ENCODE measurements around the gene SNX33.

DNA sequence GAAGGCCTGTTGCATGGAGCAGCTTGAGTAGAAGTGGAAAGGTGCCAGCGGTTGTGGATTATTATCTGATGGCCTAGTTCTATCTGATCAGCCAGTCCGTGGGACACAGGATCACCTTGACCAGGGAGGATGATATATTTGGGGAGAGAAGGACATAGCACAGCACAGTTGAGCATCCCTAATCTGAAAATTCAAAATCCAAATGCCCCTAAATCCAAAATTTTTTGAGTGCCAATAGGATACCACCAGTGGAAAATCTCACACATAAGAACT is 58.9 kb downstream of the SNX33 start:
- TF ChIP-seq, protein P1, sequence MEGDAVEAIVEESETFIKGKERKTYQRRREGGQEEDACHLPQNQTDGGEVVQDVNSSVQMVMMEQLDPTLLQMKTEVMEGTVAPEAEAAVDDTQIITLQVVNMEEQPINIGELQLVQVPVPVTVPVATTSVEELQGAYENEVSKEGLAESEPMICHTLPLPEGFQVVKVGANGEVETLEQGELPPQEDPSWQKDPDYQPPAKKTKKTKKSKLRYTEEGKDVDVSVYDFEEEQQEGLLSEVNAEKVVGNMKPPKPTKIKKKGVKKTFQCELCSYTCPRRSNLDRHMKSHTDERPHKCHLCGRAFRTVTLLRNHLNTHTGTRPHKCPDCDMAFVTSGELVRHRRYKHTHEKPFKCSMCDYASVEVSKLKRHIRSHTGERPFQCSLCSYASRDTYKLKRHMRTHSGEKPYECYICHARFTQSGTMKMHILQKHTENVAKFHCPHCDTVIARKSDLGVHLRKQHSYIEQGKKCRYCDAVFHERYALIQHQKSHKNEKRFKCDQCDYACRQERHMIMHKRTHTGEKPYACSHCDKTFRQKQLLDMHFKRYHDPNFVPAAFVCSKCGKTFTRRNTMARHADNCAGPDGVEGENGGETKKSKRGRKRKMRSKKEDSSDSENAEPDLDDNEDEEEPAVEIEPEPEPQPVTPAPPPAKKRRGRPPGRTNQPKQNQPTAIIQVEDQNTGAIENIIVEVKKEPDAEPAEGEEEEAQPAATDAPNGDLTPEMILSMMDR (IDR thresholded peaks at IDR 0.05): no peak
- no peak for TF ChIP-seq POLR2A (IDR thresholded peaks at IDR 0.05)

All from right lobe of liver (tissue), 4 donors.